Measurements from ENCODE around the gene STK24.

The STK24 gene

DNA sequence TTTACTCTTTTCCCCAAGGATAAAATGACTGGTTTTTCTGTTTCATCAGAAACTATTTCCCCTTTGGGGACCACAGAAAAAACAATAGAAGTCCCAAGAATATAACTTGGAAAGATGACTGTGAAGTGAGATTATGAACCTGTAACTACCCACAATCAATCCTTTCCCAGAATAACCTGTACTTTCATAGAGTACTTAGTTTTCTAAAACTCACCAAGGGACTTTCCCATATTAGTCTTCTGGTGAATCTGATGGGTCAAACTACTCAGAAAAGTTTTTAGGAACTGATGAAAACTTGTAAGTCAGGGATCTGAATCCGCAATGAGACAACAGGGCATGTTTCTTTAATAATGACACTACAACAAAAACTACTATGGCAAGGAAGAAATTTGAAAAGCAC, 62.6 kb downstream of the STK24 start:
- no peak for DNase-seq
- Histone ChIP-seq H3K27me3 (no peaks in the 10 kb centered on the region), H3K9me3 (no peaks in the 10 kb centered on the region), H3K36me3 (peaks cover 15% of the 10 kb centered on the region), H3K4me1 (no peaks in the 10 kb centered on the region), H3K4me3 (ENCODE audit: low read depth, low read length) (no peak overlapping the region)
- TF ChIP-seq, protein P1, sequence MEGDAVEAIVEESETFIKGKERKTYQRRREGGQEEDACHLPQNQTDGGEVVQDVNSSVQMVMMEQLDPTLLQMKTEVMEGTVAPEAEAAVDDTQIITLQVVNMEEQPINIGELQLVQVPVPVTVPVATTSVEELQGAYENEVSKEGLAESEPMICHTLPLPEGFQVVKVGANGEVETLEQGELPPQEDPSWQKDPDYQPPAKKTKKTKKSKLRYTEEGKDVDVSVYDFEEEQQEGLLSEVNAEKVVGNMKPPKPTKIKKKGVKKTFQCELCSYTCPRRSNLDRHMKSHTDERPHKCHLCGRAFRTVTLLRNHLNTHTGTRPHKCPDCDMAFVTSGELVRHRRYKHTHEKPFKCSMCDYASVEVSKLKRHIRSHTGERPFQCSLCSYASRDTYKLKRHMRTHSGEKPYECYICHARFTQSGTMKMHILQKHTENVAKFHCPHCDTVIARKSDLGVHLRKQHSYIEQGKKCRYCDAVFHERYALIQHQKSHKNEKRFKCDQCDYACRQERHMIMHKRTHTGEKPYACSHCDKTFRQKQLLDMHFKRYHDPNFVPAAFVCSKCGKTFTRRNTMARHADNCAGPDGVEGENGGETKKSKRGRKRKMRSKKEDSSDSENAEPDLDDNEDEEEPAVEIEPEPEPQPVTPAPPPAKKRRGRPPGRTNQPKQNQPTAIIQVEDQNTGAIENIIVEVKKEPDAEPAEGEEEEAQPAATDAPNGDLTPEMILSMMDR (IDR thresholded peaks at IDR 0.05; ENCODE audit: low read depth, low read length) = no peak

DNA sequence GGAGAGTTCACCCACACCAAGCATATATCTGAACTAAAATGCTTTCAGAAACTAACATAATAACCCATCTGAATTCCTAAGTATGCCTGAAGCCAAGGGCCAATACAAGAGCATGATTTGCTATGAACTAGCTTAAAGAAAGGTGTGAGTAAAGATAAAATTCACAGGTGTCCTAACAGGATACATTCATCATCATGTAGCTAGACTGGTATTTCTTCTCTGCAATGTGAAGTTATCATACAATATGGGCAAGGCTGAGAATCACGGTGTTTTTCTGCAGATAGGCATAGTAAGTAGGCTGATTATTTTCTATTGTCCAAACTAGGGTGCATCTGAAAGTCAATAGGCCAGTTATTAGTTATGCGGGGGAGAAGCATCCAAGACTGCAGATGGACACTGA, 63.1 kb downstream of the STK24 start:
- Histone ChIP-seq H3K9me3 (no peaks in the 10 kb centered on the region), H3K36me3 (peaks cover 10% of the 10 kb centered on the region), H3K27me3 (no peaks in the 10 kb centered on the region), H3K4me1 (no peaks in the 10 kb centered on the region; the same call in 1 of the 2 replicates), H3K4me3 (ENCODE audit: low read depth, low read length) (no peak overlapping the region)
- DNase-seq = no peak
- TF ChIP-seq, protein P1 (IDR thresholded peaks at IDR 0.05; ENCODE audit: low read depth, low read length) = no peak

DNA sequence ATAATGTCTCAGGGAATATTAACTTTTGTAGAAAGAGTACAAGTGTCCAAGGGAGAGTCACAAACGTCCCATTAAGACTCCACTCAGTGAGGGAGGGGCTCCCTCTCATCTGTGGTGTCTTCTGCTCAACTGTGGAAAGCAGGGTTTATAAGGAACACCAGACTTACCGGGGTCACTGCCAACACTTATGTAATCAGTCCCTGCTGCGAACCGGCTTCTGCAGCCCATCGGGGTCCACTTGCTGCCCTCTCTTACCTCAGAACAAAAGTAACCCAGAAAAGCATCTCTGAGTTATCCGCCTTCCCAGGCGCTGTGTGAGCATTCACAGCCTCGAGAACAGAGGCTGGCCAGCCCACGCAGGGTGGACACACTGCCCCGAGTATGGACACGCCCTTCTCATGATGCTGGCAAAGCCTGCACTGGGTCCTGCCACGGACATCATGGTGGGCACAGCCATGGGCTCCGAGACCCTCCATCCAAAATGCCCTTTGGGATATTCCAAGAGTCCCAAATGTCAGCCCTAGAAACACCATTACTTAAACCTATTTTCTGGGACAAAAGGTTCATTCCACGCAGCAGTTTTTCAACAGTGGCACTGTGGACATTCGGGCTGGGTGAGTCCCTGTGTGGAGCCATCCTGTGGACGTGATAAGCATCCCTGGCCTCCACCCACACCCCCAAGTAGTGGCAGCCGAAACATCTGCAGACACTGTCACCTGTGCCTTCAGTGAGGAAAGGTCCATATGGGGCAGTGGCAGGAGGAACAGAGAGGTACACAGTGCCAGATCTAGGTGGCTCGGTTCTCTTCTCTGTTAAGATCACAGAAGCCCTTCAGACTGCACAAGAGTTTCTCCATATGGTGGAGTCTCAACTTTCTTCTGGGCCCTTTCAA, 63.9 kb downstream of the STK24 start:
- Histone ChIP-seq H3K36me3 (peaks cover 10% of the 10 kb centered on the region), H3K4me1 (peaks cover 8% of the 10 kb centered on the region), H3K4me3 (ENCODE audit: low read depth, low read length) (no peak overlapping the region), H3K9me3 (no peaks in the 10 kb centered on the region), H3K27me3 (no peaks in the 10 kb centered on the region)
- DNase-seq = no peak
- TF ChIP-seq, protein P1 (IDR thresholded peaks at IDR 0.05; ENCODE audit: low read depth, low read length) = no peak

DNA sequence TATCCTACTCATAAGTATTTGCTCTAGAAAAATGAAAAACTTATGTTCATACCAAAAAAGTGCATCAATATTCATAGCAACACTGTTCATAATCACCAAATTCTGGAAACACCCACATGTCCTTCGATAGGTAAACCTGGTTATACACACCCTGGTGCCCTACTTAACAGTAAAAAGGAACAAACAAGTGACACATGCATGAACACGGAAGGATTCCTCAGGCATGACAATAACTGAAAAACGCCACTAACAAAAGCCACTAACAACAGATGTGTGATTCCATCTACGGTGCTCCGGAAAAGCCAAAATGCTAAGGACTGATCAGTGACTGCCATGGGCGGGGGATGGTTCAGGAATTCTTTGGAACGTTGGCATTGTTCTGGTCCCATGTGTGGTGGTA, 65.5 kb downstream of the STK24 start:
- Histone ChIP-seq H3K27me3 (no peaks in the 10 kb centered on the region), H3K4me1 (peaks cover 23% of the 10 kb centered on the region), H3K4me3 (ENCODE audit: low read depth, low read length) (no peak overlapping the region), H3K9me3 (no peaks in the 10 kb centered on the region), H3K36me3 (no peaks in the 10 kb centered on the region)
- TF ChIP-seq, protein P1 (IDR thresholded peaks at IDR 0.05; ENCODE audit: low read depth, low read length) = no peak
- DNase-seq = no peak

DNA sequence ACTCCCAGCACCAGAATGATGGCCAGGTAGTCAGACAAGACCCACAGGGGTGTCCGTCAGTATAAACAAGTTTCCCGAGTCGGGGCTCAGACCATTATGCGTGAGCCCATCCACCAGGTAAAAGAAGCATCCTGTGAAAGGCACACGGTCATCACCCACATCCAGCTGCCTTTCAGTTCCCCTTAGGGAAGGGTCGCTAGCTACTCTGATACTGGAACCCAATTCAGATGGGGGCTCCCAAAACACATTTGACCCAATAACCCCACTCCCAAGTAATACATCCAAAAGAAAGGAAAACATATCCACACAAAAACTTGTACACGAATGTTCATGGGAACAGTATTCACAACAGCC, 66.8 kb downstream of the STK24 start:
- no peaks in the 10 kb centered on the region for H3K36me3 ChIP-seq
- DNase-seq = no peak
- H3K4me1 ChIP-seq = peaks cover 31% of the 10 kb centered on the region
- TF ChIP-seq, protein P1 (IDR thresholded peaks at IDR 0.05; ENCODE audit: low read depth, low read length) = no peak
- H3K27me3 ChIP-seq = no peaks in the 10 kb centered on the region
- H3K9me3 ChIP-seq = no peaks in the 10 kb centered on the region
- H3K4me3 ChIP-seq (ENCODE audit: low read depth, low read length) = no peak overlapping the region

All from BE2C (cell line).